ENCODE measurements around the gene BCL7A.
"Not testable (repeated sequence)": the region's sequence is repeated elsewhere in the genome, so short reads cannot be mapped to it uniquely, and the experiment has no call there.

The BCL7A gene

DNA sequence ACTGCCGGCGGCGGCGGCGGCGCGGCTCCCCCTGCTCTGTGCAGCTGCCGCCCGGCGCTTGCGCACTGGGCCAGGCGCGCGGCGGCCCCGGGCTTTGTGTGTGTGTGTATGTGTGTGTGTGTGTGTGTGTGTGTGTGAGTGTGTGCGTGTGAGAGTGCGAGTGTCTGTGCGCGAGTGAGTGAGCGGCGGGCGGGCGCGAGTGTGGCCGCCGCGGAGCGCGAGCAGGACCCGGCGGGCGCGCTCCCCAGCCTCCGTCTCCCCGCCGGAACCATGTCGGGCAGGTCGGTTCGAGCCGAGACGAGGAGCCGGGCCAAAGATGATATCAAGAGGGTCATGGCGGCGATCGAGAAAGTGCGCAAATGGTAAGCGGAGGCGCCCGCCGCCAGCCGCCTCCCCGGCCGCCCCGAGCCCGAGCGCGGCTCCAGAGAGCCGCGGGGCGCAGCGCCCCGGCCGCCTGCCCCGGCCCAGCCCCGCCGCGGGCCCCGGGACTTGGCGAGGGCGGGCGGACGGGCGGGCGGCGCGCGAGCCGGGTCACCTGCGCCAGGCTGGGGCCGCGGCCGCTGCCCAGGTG lies at the start of gene BCL7A:
BCL7A (plus strand) TSS at position 63 of the 571 bp plus-strand sequence; CDS start at position 271, 208 bp downstream.
- DNase-seq = peak; percentile 70

DNA sequence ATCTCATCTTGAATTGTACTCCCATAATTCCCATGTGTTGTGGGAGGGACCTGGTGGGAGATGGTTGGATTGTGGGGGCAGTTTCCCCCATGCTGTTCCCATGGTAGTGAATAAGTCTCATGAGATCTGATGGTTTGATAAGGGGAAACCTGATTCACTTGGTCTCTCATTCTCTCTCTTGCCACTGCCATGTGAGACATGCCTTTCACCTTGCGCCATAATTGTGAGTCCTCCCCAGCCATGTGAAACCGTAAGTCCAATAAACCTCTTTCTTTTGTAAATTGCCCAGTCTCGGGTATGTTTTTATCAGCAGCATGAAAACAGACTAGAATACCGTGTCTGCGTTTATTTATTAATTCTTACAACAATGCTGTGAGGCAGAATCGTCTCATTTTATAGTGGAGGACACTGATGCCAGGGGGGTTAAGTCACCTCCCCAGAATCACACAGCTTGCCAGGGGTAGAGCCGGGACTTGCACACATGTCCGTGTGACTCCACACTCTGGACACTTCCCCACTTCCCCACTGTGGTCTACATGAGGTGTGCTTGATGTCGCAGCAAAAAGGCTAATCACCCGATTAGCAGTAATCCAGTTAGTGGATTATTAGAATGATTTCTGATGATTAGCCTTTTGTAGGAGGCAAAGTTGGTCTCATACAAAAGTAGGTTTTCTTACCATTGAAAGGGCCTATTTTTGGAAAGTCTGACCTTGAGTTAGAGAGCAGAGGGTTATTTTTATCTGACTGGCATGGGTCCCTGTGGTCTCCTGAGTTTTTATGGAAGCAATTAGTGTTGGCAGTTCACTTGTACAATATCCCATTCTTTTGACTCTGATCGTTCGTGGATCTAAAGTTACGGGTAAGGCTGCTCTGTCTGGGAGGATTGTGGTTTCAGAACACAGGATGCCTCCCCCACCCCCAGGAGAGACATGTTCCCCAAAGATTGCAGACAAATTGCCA lies 47.4 kb upstream of the BCL7A start:
- no peak for DNase-seq

DNA sequence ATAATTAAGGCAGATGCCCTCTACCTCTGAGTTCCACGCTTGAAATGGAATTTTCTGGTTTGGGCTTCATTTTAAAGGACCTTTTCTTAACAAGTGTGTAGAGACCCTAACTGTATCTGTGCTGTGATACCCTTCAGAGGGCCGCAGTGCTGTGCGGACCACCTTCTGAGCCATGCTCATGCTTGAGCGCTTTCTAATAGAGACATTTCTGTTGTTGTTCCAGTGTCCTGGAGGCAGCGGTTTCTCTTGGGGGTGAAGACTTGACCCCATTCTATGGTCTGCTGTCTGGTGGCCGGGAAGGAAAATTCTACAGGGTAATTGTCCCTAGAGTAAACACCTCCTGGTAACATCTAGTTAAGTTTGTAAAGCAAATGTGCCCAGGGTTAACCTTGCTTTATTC lies 46.7 kb upstream of the BCL7A start:
- no peak for DNase-seq

DNA sequence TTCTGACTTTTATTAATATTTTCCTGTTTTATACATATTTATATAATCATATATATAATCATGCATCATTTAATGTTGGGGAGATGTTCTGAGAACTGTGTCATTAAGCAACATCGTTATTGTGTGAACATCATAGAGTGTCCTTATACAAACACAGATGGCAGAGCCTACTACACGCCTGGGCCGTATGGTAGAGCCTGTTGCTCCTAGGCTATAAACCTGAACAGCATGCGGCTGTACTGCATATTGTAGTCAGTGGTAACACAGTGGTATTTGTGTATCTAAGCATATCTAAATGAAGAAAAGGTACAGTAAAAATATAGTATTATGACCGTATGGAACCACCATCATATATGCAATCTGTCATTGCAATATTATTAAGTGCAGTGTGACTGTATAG lies 44.7 kb upstream of the BCL7A start:
- DNase-seq = no peak

DNA sequence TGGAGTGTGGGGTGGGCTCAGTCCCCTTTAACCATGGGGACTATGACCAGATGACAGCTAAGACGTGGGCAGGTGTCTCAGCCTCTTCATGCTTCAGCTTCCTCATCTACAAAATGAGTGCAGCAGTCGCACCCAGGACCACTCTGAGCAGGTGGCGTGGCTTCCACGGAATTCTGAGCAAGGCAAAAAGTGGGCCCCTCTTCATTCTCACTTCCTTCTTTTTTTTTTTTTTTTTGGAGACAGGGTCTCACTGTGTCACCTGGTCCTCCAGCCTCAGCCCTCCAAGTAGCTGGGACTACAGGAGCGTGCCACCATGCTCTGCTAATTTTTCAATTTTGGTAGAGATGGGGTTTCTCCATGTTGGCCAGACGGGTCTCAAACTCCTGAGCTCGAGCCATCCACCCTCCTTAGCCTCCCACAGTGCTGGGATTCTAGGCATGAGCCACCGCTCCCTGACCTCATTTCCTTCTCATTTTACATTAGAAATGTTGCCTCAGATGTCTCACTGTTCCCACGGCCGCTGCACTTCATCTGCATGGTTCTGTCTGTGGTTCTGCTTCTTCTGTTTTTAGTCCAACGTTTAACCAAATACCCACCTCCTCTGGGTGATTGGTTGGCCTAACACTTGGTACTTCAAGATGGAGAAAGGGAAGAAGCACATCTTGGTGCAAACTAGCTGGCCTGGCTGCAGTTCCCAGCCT lies 41.3 kb upstream of the BCL7A start:
- peak; percentile 11 for DNase-seq

DNA sequence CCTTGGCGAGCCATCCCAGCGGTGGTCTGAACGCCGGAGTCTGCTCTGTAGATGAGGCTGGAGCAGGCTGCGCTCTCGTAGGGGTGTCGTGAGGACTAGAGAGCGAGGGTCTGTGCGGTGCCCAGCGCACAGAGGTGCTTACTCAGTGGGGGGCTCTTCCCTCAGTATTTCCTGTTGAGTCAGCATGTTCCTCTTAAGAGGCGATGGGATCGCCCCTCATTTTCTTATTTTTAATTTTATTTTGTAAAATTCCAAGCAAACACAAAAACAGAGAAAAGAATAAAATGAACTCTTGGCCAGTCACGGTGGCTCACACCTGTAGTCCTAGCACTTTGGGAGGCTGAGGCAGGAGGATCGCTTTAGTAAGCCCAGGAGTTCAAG lies 40.8 kb upstream of the BCL7A start:
- DNase-seq = no peak

DNA sequence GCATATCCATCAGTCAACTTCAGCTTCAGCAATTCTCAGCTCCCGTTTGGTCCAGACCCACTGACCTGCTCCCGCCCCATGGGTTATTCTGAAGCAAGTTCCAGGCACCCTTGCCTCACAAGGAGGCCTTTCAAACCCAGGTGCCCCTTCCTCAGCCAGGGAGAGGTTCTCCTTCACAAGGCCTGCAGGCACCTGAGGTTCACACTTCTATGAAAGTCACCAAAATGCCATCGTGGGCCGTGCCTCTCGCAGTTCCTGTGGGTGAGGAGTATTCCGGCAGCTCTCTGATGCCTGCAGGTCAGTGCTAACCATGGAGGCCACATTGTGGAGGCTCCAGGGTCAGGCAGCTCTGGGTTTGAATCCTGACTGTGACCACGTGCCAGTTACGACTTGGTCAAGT lies 40.2 kb upstream of the BCL7A start:
- no peak for DNase-seq

DNA sequence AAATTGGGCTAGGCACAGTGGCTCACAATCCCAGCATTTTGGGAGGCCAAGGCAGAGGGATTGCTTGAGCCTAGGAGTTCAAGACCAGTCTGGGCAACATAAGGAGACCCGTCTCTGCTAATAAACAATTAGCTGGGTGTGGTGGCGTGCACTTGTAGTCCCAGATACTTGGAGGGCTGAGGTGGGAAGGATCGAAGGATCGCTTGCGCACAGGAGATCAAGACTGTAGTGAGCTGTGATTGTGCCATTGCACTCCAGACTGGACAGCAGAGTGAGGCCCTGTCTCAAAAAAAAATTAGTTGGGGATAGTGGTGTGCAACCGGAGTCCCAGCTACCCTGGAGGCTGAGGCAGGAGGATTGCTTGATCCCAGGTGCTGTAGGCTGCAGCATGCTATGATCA lies 38.7 kb upstream of the BCL7A start:
- DNase-seq = no peak

DNA sequence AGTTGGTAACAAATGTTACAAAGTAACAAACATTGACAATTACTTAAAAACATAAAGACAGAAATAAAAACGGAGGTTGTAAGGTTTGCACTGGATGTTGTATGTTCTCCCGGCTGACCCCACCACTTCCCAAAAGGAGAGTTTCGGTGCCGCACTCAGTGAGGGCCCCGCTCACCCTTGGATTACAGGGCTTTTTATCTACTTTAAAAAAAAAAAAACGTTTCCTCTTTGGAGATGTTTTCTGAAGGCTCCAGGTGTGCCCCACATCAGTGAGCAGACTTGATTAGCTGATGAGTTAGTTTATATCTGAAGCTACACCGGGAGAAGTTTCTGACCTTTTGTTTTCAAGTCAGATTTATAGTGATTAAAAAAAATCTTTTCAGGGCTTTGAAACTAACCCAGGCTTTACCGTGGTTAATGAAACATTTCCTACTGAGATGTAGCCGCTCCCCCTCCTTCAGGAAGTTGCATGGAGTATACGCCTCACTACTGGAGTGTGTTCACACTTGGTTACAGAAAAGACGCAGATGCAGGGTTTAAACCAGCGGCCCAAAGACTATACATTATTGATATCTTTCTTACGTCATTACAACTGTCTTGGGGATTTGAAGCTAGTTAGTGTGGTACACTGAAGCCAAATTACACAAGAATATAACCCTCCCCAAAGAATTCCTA lies 38.0 kb upstream of the BCL7A start:
- DNase-seq = no peak

DNA sequence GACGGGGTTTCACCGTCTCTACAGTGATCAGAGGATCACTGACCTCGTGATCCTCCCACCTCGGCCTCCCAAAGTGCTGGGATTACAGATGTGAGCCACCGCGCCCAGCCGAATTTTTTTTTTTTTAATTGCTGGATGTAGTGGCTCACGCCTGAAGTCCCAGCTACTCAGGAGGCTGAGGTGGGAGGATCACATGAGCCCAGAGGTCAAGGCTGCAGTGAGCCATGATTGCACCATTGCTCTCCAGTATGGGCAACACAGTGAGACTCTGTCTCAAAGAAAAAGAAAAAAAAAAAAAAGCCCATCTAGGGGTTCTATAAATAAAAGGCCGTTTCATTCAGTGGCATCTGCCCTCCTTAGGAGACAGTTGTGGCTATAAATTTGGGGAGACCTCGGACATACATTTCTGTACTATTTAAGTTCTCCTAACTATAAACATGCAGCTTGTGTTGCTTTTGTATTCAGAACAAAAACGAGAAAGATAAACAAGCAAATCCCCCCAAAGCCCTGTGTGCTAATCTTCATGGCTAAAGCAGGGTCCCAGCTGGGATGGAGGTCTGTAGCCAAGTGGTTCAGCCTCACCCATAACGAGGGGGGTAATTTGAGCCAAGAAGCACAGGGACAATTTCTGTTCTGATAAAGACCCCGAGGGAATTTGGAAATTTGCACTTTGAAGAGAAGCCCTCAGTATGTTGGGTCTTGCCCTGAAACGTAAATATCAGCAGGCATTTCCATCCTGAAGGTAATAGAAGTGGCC lies 35.0 kb upstream of the BCL7A start:
- no peak for DNase-seq

DNA sequence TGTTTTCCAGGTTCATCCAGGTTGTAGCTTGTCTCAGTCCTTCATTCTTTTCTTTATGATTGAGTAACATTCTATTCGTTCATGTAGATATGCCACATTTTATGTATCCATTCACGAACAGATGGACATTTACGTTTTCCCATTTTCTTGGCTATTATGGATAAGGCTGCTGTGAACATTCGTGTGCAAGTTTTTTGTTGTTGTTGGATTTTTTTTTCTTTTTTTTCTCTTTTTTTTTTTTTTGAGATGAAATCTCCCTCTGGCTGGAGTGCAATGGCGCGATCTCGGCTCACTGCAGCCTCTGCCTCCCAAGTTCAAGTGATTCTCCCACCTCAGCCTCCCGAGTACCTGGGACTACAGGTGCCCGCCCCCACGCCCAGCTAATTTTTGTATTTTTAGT lies 33.2 kb upstream of the BCL7A start:
- not testable (repeated sequence) for DNase-seq

DNA sequence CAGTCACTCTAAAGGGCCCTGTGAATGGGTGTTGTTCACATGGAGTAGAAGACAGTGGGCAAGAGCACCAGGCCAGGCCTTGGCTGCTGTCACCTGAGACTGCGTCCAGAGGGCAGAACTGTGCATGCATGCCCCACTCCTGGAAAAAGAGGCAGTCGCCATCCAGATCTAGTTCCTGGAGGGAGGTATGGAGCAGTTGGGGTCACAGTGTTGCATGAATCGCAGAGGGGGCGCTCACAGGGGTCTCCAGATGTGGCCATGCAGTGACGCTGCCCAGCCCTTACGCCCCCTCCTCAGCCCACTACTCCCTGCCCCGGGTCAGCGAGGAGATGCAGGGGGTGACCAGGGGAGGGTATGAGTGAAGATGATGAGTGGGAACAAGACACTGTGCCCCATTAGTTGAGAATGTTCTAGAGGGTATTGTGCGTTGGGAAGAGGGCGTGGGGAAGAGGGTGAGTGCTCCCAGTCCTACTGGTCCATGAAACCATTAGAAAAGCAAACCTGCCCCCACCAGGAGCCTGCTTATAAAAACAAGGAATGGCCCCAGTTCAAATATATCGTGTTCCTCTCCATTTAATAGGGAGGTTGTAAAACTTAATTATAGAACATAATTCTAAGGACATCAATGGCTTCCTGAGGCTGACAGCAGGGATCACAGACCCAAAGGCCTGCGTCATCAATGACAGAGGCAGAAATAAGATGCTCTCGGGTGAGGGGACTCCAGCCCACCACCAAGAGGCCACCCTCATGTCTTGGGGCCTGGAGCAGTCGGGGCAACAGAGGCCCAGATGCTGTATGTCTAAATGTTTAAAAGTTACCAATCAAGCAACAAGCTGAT lies 32.2 kb upstream of the BCL7A start:
- DNase-seq = no peak

DNA sequence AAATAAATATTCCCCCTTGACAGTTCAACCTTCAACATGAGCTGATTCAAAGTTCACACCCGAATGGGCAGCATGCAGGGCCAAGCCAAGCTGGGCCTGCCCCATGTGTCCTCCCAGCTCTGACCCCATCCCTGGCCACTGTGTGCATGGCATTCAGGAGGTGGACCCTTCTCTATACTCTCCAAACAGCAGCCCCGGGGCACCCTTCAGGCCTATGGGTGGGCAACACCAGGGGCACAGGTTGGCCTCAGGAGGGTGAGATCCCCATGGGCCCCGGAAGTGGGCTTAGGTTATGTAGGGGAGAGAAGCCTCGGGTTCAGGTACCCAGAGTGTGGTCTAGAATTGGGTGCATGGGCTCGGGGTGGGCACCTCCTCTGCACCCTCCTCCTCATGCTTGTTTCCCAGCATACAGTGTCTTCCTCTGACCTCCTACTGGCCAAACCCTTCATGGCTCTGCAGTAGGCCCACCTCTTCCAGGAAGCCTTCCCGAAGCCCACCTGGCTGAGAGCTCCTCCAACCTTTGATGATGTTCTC lies 31.5 kb upstream of the BCL7A start:
- no peak for DNase-seq

DNA sequence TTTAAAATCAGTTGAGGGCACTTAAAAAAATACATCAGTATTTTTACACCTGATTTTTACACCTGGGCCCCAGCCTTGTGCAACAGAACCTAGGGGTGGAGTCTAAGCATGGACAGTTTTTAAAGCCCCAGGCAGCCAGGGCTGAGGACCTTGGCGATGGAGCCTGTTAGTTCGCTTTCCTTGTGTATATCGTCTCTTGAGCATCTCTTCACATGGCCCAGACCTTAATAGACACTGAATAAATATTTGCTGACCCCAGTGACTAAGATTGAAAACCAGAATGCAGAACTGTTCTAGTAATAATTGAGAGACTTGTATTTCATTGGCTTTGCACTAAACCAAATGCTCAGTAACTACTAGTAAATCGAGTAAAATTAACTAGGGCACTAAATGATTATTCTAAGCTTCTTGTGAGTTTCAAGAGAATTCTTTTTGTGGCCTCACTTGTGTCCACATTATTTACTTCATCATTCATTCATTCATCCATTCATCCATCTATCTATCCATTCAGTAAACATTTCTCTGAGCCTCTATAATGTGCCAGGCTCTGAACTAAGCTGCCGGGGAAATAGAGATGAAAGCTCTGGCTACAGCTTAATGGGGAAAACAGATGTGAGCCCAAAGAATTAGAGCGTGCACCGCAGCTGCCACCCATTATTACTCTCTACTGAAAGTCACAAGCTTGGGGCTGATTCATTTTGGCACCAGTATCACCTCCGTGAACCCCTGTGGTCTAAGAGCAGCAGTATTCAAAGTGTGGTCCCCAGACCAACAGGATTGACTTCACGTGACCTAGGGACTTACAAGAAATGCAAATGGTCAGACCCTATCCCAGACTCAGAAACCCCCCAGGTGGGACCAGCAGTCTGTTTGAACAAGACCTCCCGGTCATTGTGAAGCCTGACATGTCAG lies 30.7 kb upstream of the BCL7A start:
- no peak for DNase-seq

DNA sequence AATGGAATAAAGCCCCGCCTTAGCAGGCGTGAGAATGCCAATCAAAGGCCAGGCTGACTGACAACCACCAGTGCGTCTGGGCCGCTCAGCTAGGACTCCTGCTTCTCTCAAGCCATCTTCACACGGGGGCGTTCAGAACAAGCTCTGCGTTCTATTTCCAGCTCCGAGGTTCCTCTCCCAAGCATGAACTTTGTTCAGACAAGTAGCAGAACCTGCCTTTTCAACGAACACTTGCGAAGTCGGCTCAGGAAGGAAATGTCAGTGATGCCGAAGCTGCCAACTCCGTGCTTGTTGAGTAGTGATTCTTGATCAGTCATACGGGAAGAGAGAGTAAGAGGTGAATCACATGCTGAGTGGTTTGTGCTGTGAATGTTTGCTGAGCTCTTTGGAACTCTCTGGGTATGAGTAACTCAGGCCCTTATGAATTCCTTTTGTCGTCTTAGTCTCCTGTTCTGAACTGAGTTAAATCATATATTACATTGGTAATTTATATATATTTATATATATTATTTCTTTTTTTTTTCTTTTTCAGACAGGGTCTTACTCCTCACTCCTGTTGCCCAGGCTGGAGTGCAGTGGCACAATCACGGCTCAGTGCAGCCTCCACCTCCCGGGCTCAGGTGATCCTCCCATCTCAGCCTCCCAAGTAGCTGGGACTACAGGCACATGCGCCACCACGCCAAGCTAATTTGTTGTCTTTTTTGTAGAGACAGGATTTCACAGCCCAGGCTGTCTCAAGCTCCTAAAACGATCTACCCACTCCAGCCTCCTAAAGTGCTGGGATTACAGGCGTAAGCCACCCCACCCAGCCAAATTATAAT lies 29.4 kb upstream of the BCL7A start:
- DNase-seq = peak; percentile 19

DNA sequence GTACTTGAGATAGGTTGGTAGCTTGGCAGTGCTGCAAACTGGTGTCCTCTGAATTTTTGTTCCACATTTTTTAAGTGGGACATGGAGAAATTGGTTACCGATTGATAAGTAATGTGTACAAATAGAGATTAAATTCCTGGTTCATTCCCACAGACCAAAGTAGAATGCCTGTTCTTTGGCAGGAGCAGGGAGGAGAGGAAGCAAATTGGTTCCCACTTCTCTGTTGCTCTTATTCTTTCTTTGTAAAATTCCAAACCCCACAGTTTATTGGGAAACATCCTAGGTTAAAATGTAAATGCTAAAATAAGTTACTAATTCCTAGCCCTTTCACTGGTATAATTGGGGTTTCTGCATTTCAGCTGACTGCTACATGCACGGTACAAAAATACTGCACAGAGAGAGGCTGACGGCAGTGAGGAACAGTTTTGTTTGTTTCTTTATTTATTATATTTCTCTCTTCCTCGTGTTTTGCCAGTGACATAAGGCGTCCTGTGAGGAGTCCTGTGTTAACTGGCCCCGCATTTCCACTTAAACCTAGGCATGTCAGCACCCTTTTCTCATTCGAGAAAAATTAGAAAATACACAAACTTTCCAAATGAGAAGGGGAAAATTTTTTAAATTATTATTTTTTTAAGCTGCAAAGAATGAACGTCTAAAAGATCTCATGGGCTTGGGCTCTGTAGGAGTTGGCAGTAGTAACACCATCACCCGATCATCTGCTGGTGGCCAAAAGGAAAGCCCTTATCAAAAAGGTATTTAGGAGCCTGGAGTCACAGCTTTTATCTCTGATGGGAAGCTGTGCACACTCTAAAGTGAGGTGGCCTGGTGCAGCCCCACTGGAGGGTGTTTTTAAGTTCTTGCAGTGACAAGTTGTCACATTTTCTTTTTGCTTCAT lies 25.4 kb upstream of the BCL7A start:
- no peak for DNase-seq

DNA sequence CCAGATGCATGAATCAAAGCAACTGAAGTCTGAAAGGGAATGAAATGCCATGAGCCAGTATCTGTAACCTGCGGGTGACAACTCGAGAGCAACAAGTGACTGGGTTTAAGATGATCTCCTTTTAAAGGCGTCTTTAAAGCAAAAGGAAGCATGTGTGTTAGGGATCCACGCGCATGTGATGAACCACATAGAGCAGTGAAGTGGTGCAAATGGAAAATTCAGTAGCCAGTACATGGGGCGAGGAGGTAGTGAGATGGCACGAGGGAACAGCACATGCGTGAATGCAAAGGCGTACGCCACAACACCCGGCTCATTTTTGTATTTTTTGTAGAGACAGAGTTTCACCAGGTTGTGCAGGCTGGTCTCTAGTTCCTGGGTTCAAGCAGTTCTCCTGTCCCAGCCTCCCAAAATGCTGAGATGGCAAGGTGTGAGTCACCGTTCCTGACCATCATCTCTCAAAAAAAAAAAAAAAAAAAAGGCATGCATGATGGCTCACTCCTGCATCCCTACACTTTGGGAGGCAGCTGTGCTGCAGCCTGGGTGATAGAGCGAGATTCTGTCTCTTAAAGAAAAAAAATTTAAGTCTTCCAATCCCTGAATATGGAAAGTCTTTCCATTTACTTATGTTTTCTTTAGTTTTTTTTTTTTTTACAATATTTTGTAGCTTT lies 24.6 kb upstream of the BCL7A start:
- DNase-seq = no peak
